SK-N-SH (cell line): Measurements from ENCODE around the gene MARCHF4. TPM values are rescaled to one million over a fixed set of nuclear protein-coding genes. Genes with fewer than 3 reads are reported as not detected.

ENCODE experiments used
- CTCF ChIA-PET: fragments of 300-600, 350-600 bp; formaldehyde crosslinking; extraction: SDS; loops from one replicate; lab custom pipeline; 2021; lab: Yijun Ruan, JAX
- POLR2A ChIA-PET: fragments of 350-600 bp; sonication (Branson Sonifier 250); formaldehyde crosslinking; extraction: SDS; loops from one replicate; lab custom pipeline; 2020; ENCODE audit warnings: antibody characterized with exemption, inconsistent platforms; lab: Yijun Ruan, JAX
- DNase-seq: peaks from one replicate; pipeline ENCODE4 v3.0.0; 2012
- H2AFZ ChIP-seq: fragments of 200-600 bp; sonication (generic); 2 replicates; pipeline ENCODE4 v1.8.1; 2016; ENCODE audit warnings: antibody characterized with exemption, mild to moderate bottlenecking, low read depth
- H3F3A ChIP-seq: fragments of 200-600 bp; sonication (generic); replicated peaks from 2 replicates; pipeline ENCODE3; 2016; ENCODE audit warnings: antibody characterized with exemption, mild to moderate bottlenecking; ENCODE audit not compliant: insufficient read depth
- H3K27ac ChIP-seq, 2 experiments: fragments of 200-500 bp in 1 of 2; fragments of 200-600 bp in 1 of 2; sonication (Bioruptor generic) in 1 of 2; sonication (generic), shearing (Covaris generic) in 1 of 2; 2 replicates each; pipeline versions ENCODE4 v1.5.1 to v1.6.1; 2014 to 2016; ENCODE audit warnings: low read depth in 2 of 2, inconsistent platforms in 1 of 2, low read length in 1 of 2, mild to moderate bottlenecking in 1 of 2, mixed read lengths in 1 of 2
- H3K27me3 ChIP-seq: fragments of 200-600 bp; sonication (generic), shearing (Covaris generic); 2 replicates; pipeline ENCODE4 v1.6.1; 2016; ENCODE audit warnings: mixed run types; ENCODE audit not compliant: insufficient read depth
- H3K36me3 ChIP-seq, 2 experiments: fragments of 200-500 bp in 1 of 2; fragments of 200-600 bp in 1 of 2; sonication (Bioruptor generic) in 1 of 2; sonication (generic) in 1 of 2; replicated peaks in 1 of 2; 2 replicates each; pipeline versions ENCODE3 to v1.5.1; 2014 to 2016; ENCODE audit warnings: low read length in 1 of 2, mild to moderate bottlenecking in 1 of 2; ENCODE audit not compliant: insufficient read depth in 2 of 2, control insufficient read depth in 1 of 2
- H3K4me1 ChIP-seq, 2 experiments: fragments of 200-500 bp in 1 of 2; fragments of 200-600 bp in 1 of 2; sonication (Bioruptor generic) in 1 of 2; sonication (generic), shearing (Covaris generic) in 1 of 2; 2 replicates each; pipeline versions ENCODE4 v1.5.1 to v1.6.1; 2014 to 2016; ENCODE audit warnings: low read depth in 1 of 2, low read length in 1 of 2, mixed run types in 1 of 2; ENCODE audit not compliant: insufficient read depth in 2 of 2, control insufficient read depth in 1 of 2
- H3K4me2 ChIP-seq: fragments of 200-600 bp; sonication (generic), shearing (Covaris generic); 2 replicates; pipeline ENCODE4 v1.6.1; 2017; ENCODE audit warnings: mixed run types
- H3K4me3 ChIP-seq, 2 experiments: fragments of 200-500 bp in 1 of 2; fragments of 200-600 bp in 1 of 2; sonication (Bioruptor generic) in 1 of 2; sonication (generic), shearing (Covaris generic) in 1 of 2; 2 replicates each; pipeline versions ENCODE4 v1.5.1 to v1.8.1; 2014 to 2016; ENCODE audit warnings: low read depth in 2 of 2, inconsistent platforms in 1 of 2, low read length in 1 of 2, mild to moderate bottlenecking in 1 of 2, mixed read lengths in 1 of 2, moderate library complexity in 1 of 2
- H3K79me2 ChIP-seq: fragments of 200-600 bp; sonication (generic); 2 replicates; pipeline ENCODE4 v1.8.1; 2017; ENCODE audit warnings: mild to moderate bottlenecking; ENCODE audit not compliant: insufficient read depth
- H3K9ac ChIP-seq: fragments of 200-600 bp; sonication (generic); 2 replicates; pipeline ENCODE4 v1.6.1; 2017; ENCODE audit warnings: mixed run types
- H3K9me2 ChIP-seq: fragments of 200-600 bp; sonication (generic); 2 replicates; pipeline ENCODE4 v1.6.1; 2017; ENCODE audit warnings: mixed run types
- H3K9me3 ChIP-seq: fragments of 200-600 bp; sonication (generic); 2 replicates; pipeline ENCODE4 v1.6.1; 2017; ENCODE audit warnings: mixed run types, mild to moderate bottlenecking, moderate library complexity
- H4K20me1 ChIP-seq: fragments of 200-600 bp; sonication (generic); 2 replicates; pipeline ENCODE4 v1.6.1; 2017; ENCODE audit warnings: mild to moderate bottlenecking, mixed run types; ENCODE audit not compliant: insufficient read depth
- CTCF ChIP-seq: fragments of 200-600 bp; sonication (generic); IDR thresholded peaks from 2 replicates; pipeline ENCODE4 v1.6.1; 2017; ENCODE audit warnings: antibody characterized with exemption, mild to moderate bottlenecking, moderate library complexity
- ELF1 ChIP-seq: IDR thresholded peaks from 2 replicates; pipeline ENCODE4 v1.4.0; 2012
- EZH2phosphoT487 ChIP-seq: fragments of 200-600 bp; sonication (generic); IDR thresholded peaks from 2 replicates; pipeline ENCODE4 v1.6.1; 2017; ENCODE audit warnings: low read depth, mixed run types, mild to moderate bottlenecking, antibody characterized with exemption, moderate library complexity, borderline replicate concordance
- FOSL2 ChIP-seq: IDR thresholded peaks from 2 replicates; pipeline ENCODE4 v1.4.0; 2012; ENCODE audit warnings: low read depth, mild to moderate bottlenecking, moderate library complexity, borderline replicate concordance
- FOXJ3 ChIP-seq: sonication (generic); formaldehyde crosslinking; IDR thresholded peaks from 2 replicates; pipeline ENCODE4 v1.5.1; 2020; ENCODE audit warnings: mild to moderate bottlenecking, missing genetic modification reagents
- MEF2A ChIP-seq: IDR thresholded peaks from 2 replicates; pipeline ENCODE4 v1.4.0; 2012; ENCODE audit warnings: low read depth, borderline replicate concordance
- MXI1 ChIP-seq: IDR thresholded peaks from 2 replicates; pipeline ENCODE4 v1.6.1; 2012; ENCODE audit warnings: mild to moderate bottlenecking, low read depth, low read length, improper control_type of control experiment
- NRF1 ChIP-seq: IDR thresholded peaks from 2 replicates; pipeline ENCODE4 v1.6.1; 2012; ENCODE audit warnings: low read depth, mild to moderate bottlenecking, low read length
- POLR2AphosphoS5 ChIP-seq: IDR thresholded peaks from 2 replicates; pipeline ENCODE4 v1.6.1; 2012; ENCODE audit warnings: low read depth, low read length
- RCOR1 ChIP-seq: fragments of 150-350 bp; IDR thresholded peaks from 2 replicates; pipeline ENCODE4 v1.6.1; 2017; ENCODE audit warnings: antibody characterized with exemption, low read length
- REST ChIP-seq: IDR thresholded peaks from 2 replicates; pipeline ENCODE4 v1.6.1; 2012; ENCODE audit warnings: mild to moderate bottlenecking, low read depth, low read length, moderate library complexity
- RXRA ChIP-seq: IDR thresholded peaks from 2 replicates; pipeline ENCODE4 v1.4.0; 2012; ENCODE audit warnings: low read depth, mild to moderate bottlenecking, borderline replicate concordance
- SMC3 ChIP-seq: IDR thresholded peaks from 2 replicates; pipeline ENCODE4 v1.6.1; 2012; ENCODE audit warnings: low read depth, low read length, improper control_type of control experiment
- TEAD4 ChIP-seq: IDR thresholded peaks from 2 replicates; pipeline ENCODE4 v1.4.0; 2012; ENCODE audit warnings: mild to moderate bottlenecking, borderline replicate concordance; ENCODE audit not compliant: insufficient read depth
- WGBS: methylation state at CpG from one replicate; pipeline ENCODE4 v1.1.6; 2017; ENCODE audit warnings: low lambda C conversion rate; 5-methylcytosine and 5-hydroxymethylcytosine counted together
- polyA plus RNA-seq, 3 experiments: library from polyadenylated mRNA; depleted of rRNA; stranded (reverse); fragments of >200 nt; gene quantifications; 2 replicates each; pipeline ENCODE4 v1.2.3, GENCODE V29; 2012
- TF ChIP-seq, protein P1 (sequence below): IDR thresholded peaks from 2 replicates; pipeline ENCODE4 v1.4.0; 2012; ENCODE audit warnings: low read depth
- TF ChIP-seq, protein P2 (sequence below): fragments of 150-350 bp; IDR thresholded peaks from 2 replicates; pipeline ENCODE4 v1.6.1; 2016; ENCODE audit warnings: mild to moderate bottlenecking, low read depth, low read length

The MARCHF4 gene
- polyA plus RNA-seq, 1 of the 3 experiments (the other 2 are of a cell fraction): 7.6 TPM

- WGBS: 76% methylated on average over 3 of the region's 3 CpGs
- Histone ChIP-seq H3K9me2 (no peaks in the 10 kb centered on the region), H2AFZ (no peak overlapping the region), H3F3A (peaks cover 3% of the 10 kb centered on the region), H3K36me3 (no peaks in the 10 kb centered on the region), H4K20me1 (no peaks in the 10 kb centered on the region), H3K27ac (peak overlapping the region; percentile 34 to 57; a peak in 2 of 4 replicates), H3K4me3 (no peak overlapping the region), H3K4me2 (no peak overlapping the region), H3K9me3 (no peaks in the 10 kb centered on the region), H3K27me3 (no peaks in the 10 kb centered on the region), H3K9ac (no peak overlapping the region)
- ChIA-PET CTCF (interaction anchor here (1.4 kb wide), 1 partner anchor 14 kb away, joined by 3 read pairs; no protein-coding TSS in a partner anchor), POLR2A (no interaction called here)
- DNase-seq: no peak
- no peak for TF ChIP-seq RXRA
- TF ChIP-seq NRF1: no peak
- TF ChIP-seq RCOR1: no peak
- TF ChIP-seq, protein P1, sequence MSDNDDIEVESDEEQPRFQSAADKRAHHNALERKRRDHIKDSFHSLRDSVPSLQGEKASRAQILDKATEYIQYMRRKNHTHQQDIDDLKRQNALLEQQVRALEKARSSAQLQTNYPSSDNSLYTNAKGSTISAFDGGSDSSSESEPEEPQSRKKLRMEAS: no peak
- TF ChIP-seq MXI1: no peak
- no peak for TF ChIP-seq MEF2A
- TF ChIP-seq EZH2phosphoT487: no peak
- TF ChIP-seq, protein P2, sequence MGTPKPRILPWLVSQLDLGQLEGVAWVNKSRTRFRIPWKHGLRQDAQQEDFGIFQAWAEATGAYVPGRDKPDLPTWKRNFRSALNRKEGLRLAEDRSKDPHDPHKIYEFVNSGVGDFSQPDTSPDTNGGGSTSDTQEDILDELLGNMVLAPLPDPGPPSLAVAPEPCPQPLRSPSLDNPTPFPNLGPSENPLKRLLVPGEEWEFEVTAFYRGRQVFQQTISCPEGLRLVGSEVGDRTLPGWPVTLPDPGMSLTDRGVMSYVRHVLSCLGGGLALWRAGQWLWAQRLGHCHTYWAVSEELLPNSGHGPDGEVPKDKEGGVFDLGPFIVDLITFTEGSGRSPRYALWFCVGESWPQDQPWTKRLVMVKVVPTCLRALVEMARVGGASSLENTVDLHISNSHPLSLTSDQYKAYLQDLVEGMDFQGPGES: no peak
- TF ChIP-seq FOSL2: no peak
- no peak for TF ChIP-seq TEAD4
- TF ChIP-seq SMC3: no peak
- no peak for TF ChIP-seq REST
- no peak for TF ChIP-seq FOXJ3 (CRISPR knock-in tag)
- TF ChIP-seq ELF1: no peak
- TF ChIP-seq CTCF: no peak
- TF ChIP-seq POLR2AphosphoS5: no peak
- TF ChIP-seq, all 33 proteins: peak for 0
- Histone ChIP-seq H3K4me1 (peaks cover 30 to 39% of the 10 kb centered on the region in 2 experiments), H3K79me2 (peaks cover 72% of the 10 kb centered on the region)
Observed at GRCh38 chr2:216341121-216341520, 31.2 kb downstream of the MARCHF4 start.
